Measurements from ENCODE around the gene MARCHF3. TPM values are rescaled to one million over a fixed set of nuclear protein-coding genes. Genes with fewer than 3 reads are reported as not detected.

The MARCHF3 gene
- total RNA-seq, 4 donors from 2014 or later, result 1.5 to 12.8 (median 6.0) TPM

DNA sequence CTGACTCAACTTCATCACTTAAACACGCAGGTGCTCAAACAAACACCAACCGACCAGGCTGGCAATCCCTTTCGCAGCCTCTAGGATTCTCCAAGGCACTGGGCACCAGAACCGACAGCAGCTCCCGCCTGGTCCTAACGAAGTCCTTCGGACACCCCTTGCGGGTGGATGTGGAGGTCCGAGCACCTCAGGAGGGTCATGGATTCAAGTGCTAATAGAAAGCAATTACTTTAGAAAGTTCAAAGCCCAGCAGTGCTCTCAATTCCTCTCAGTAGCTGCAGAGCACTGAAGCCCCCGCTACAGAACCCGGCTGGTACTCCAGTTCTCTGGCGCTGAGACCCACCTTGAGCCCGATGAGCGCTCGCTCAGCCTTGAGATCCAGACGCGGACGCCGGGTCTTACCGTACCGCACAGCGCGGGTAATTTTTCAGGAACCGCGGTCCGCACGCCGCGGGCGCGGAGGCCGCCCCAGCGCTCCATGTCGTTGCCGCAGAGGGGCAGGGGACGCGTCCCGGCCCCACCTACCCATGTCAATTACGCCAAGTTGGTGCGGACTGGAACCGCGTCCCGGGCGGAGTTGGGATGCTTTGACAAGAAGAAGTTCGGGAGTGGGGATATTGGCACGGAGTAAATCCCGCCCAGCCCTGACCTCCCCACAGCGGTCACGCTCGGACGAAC lies 638 bp downstream of the MARCHF3 start:
- peak overlapping the region; percentile 36 to 93 (median 85) for H3K27ac ChIP-seq
- peaks cover 0 to 23% (median 6%) of the 10 kb centered on the region in 3 donors for H3K4me1 ChIP-seq
- peaks cover 21% of the 10 kb centered on the region for H3K27me3 ChIP-seq
- peak overlapping the region; percentile 55 to 71 for H3K4me3 ChIP-seq
- H3K9me3 ChIP-seq, result no peaks in the 10 kb centered on the region
- ATAC-seq, result peak; percentile 1
- no peak for TF ChIP-seq EP300 (IDR thresholded peaks at IDR 0.05)
- TF ChIP-seq, protein P1, sequence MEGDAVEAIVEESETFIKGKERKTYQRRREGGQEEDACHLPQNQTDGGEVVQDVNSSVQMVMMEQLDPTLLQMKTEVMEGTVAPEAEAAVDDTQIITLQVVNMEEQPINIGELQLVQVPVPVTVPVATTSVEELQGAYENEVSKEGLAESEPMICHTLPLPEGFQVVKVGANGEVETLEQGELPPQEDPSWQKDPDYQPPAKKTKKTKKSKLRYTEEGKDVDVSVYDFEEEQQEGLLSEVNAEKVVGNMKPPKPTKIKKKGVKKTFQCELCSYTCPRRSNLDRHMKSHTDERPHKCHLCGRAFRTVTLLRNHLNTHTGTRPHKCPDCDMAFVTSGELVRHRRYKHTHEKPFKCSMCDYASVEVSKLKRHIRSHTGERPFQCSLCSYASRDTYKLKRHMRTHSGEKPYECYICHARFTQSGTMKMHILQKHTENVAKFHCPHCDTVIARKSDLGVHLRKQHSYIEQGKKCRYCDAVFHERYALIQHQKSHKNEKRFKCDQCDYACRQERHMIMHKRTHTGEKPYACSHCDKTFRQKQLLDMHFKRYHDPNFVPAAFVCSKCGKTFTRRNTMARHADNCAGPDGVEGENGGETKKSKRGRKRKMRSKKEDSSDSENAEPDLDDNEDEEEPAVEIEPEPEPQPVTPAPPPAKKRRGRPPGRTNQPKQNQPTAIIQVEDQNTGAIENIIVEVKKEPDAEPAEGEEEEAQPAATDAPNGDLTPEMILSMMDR (IDR thresholded peaks at IDR 0.05), result peak in 3 of 4 experiments; percentile 27 to 43 (median 37)
- WGBS, 2 donors (ENCODE audit: low coverage in 1 of 2), result 0 to 10% methylated on average over 2 to 7 of the region's 51 CpGs
- no peaks in the 10 kb centered on the region for H3K36me3 ChIP-seq

DNA sequence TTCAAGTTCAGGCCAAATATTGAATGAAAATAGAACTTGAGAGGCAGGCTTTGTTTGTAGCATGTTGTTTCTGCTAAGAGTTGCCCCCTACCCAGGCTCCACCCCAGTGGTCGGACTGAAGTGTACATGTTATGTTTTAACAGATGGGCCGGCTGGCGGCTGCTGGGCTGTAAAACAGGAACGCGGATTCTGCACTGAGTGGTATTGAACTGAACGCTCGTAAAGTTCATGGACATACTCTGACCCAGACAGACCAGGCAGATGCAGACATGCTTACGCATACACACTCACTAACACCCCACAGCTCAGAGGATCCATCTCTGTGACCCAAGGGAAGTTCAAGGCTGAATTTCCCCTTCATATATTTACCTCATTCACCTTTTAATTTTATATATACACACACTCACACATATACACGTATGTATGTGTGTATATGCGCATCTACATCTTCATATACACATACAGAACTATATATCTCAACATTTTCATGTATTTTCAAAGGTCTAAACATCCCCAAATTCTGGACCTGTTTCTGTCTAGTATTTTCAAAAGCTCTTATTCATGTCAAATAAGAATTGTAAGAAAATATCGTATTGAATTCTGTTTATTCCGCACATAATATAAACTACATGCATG lies 1.4 kb downstream of the MARCHF3 start:
- ATAC-seq, result no peak
- Histone ChIP-seq H3K36me3 (no peaks in the 10 kb centered on the region), H3K4me1 (peaks cover 0 to 23% (median 6%) of the 10 kb centered on the region in 3 donors), H3K27me3 (peaks cover 16% of the 10 kb centered on the region), H3K27ac (no peak overlapping the region), H3K9me3 (no peaks in the 10 kb centered on the region), H3K4me3 (peak overlapping the region; percentile 55 to 71)
- TF ChIP-seq EP300 (IDR thresholded peaks at IDR 0.05), result no peak
- no peak for TF ChIP-seq POLR2A (IDR thresholded peaks at IDR 0.05)
- TF ChIP-seq, protein P1 (IDR thresholded peaks at IDR 0.05), result no peak
- TF ChIP-seq POLR2AphosphoS5 (IDR thresholded peaks at IDR 0.05), result no peak
- WGBS, 2 donors (ENCODE audit: low coverage in 1 of 2), result 67 to 71% methylated on average over 5 to 9 of the region's 12 CpGs

DNA sequence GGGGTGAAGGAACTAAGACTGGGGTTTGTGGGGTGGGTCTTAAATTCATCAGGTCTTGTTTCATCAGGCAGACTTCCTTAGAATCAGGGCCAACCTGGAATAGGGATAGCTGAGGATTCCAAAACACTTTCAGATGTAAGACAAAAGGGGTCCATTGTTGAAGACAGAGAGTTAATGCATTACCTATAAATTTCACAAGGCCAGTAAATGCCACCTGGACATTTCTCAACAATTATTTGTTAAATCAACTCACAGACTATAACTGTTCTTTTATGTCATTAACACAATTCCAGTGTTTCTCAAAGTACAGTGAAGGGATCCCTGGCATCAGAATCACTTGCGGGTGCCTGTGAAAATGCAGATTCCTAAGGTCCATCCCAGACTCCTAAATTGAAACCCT lies 2.8 kb downstream of the MARCHF3 start:
- no peak for ATAC-seq
- H3K36me3 ChIP-seq, result no peaks in the 10 kb centered on the region
- peaks cover 12% of the 10 kb centered on the region for H3K27me3 ChIP-seq
- no peak overlapping the region for H3K4me3 ChIP-seq
- WGBS, 2 donors (ENCODE audit: low coverage in 1 of 2), result 91% methylated on average over 1 of the region's 1 CpG; no CpG with 5 or more reads in 1 of the 2 donors
- no peaks in the 10 kb centered on the region for H3K9me3 ChIP-seq
- peaks cover 0 to 23% (median 6%) of the 10 kb centered on the region in 3 donors for H3K4me1 ChIP-seq
- no peak overlapping the region for H3K27ac ChIP-seq
- TF ChIP-seq EP300 (IDR thresholded peaks at IDR 0.05), result no peak
- TF ChIP-seq, protein P1 (IDR thresholded peaks at IDR 0.05), result no peak
- no peak for TF ChIP-seq POLR2A (IDR thresholded peaks at IDR 0.05)
- TF ChIP-seq POLR2AphosphoS5 (IDR thresholded peaks at IDR 0.05), result no peak

DNA sequence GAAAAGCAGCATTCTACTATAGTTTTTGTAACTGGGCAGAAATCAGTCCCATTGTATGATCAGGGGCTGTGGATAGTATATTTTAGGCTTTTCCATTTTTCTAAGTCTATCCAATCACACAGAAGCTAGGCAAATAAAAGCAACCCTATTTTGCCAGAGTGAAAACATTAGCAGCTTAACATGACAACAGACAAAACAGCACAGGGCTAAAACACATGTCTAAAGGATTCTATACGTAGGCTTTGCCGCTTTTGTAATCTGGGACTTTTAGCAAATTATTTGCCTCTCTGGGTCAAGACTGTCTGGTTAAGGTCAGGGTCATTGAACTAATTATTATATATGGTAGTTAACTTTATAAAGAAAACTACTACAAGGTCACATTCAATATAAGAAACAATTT lies 4.2 kb downstream of the MARCHF3 start:
- H3K4me3 ChIP-seq, result no peak overlapping the region
- peaks cover 0 to 18% (median 2%) of the 10 kb centered on the region in 3 donors for H3K4me1 ChIP-seq
- 90 to 100% methylated on average over 2 of the region's 2 CpGs for WGBS, 2 donors (ENCODE audit: low coverage in 1 of 2)
- TF ChIP-seq, protein P1 (IDR thresholded peaks at IDR 0.05), result no peak
- no peak for TF ChIP-seq POLR2A (IDR thresholded peaks at IDR 0.05)
- no peak for TF ChIP-seq EP300 (IDR thresholded peaks at IDR 0.05)
- no peak for TF ChIP-seq POLR2AphosphoS5 (IDR thresholded peaks at IDR 0.05)
- H3K27me3 ChIP-seq, result no peaks in the 10 kb centered on the region
- no peaks in the 10 kb centered on the region for H3K9me3 ChIP-seq
- no peak overlapping the region for H3K27ac ChIP-seq
- no peak for ATAC-seq
- no peaks in the 10 kb centered on the region for H3K36me3 ChIP-seq

DNA sequence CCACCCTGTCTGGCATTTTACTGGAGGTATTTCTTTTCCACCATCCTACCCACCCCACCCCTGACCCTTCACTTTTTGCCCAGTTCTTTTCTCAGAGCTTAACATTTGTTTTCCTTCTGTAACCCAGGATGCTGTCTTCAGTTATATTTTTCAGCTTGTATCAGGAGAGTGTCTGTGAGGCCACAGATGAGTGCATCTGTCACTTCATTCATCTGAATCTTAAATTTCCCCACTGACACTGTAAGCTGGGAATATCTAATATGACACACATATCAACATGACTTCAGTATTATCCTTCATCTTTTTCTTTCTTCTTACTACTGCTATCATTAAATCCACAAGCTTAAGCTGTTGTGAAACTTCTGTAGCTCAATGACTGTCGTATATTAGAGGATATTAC lies 4.9 kb downstream of the MARCHF3 start:
- Histone ChIP-seq H3K4me3 (no peak overlapping the region), H3K27me3 (no peaks in the 10 kb centered on the region), H3K27ac (no peak overlapping the region), H3K9me3 (no peaks in the 10 kb centered on the region), H3K4me1 (peaks cover 0 to 14% (median 0%) of the 10 kb centered on the region in 3 donors), H3K36me3 (no peaks in the 10 kb centered on the region)
- TF ChIP-seq, protein P1 (IDR thresholded peaks at IDR 0.05), result no peak
- TF ChIP-seq POLR2AphosphoS5 (IDR thresholded peaks at IDR 0.05) (no peak), POLR2A (IDR thresholded peaks at IDR 0.05) (no peak), EP300 (IDR thresholded peaks at IDR 0.05) (no peak)
- no peak for ATAC-seq
- 67% methylated on average over 1 of the region's 1 CpG; no CpG with 5 or more reads in 1 of the 2 donors for WGBS, 2 donors (ENCODE audit: low coverage in 1 of 2)

Measured in gastroesophageal sphincter (tissue), 4 donors.